Activated effector memory CD4-positive, alpha-beta T cell treated with Interleukin-2 at 50 U/mL for 16 hours (primary cell): Measurements from ENCODE around the gene LRRC2.
A peak's percentile ranks its signal among the peaks of the same experiment; 100 is the strongest.
"Not testable (repeated sequence)": the region's sequence is repeated elsewhere in the genome, so short reads cannot be mapped to it uniquely, and the experiment has no call there.

Experiments
- DNase-seq: peaks from one replicate; pipeline ENCODE4 v3.0.0-alpha.2; 2020

LRRC2 gene

GRCh38 chr3:46494491-46494890 lies 71.6 kb downstream of the LRRC2 start:
- DNase-seq = not testable (repeated sequence)

DNA sequence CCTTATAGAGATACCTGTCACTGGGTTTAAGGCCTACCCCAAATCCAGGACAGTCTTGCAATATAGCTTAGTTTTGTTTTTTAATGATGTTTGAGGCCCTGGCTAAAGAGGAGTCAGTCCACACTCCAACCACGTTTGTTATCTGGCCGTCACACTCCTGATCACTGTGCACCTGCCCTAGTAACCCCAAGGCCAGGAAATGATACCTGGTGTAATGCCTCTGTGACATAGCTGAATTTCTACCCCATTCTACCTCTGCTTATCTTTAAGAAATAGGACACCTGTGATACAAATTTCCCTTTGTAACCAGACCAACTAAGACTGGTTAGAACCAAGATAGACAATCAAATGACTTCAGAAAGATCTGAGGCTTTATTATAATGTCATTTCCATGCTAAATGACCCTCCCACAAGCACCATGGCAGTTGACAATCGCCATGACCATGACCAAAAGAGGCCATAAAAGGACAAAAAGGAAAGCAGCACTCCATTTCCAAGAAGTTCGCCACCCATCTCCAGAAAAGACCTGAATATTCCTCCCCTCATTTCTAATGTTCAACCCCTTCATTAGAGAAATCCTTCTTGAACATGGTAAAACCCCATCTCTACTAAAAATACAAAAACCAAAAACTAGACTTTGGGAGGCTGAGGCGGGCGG lies 73.1 kb downstream of the LRRC2 start:
- no peak for DNase-seq

GRCh38 chr3:46491089-46492070 lies 74.7 kb downstream of the LRRC2 start:
- DNase-seq = no peak

- no peak for DNase-seq
Measured at GRCh38 chr3:46490338-46491084, 75.6 kb downstream of the LRRC2 start.

DNA sequence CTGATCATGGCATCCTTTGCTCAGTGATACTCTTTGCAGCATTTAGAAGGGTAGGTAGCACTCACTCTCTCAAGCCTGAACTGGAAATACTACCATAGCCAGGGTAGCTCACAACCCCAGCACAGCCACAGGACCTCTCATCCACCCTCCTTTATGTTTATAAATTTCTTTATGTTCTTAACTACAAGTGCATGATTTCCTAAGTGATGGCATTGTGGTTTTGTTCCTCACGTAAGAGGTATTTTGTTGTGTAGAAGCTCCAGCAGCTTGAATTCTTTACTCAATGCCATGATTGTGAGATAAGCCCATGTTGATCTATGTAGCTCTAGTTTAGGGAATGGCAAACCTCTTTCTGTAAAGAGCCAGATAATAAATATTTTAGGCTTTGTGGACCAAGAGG lies 76.2 kb downstream of the LRRC2 start:
- DNase-seq = no peak

- DNase-seq = no peak
Measured at GRCh38 chr3:46489381-46489780, 76.7 kb downstream of the LRRC2 start.

DNA sequence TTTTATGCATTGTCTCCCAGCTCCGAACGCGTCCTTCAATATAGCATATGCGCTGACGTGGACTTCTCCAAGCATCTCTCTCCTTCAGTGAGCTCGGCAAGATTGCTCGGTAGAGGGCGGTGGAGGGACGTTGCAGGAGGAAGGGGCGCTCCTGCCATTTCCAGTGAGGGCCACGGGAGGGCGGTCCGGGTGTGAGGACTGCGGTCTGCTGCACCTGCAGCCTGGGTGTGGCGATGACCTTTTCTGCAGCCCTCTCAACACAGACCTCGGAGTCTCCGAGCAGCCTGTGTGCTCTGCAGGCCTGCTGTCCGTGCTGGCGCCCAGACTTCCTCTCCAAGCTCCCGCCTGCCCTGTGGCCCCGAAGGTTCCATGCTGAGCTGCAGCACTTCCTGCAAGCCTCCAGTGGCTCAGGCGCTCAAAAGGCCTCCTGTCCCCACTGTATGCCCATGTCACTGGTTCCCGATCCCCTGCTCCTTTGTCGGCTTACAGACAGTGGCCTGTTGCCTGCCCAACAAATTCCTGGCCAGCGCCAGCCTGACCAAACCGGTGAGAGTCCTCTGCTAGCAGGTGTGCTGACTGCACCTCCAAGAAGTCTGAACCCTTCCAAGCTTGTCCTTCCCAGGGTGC lies 77.3 kb downstream of the LRRC2 start:
- DNase-seq = peak; percentile 89

GRCh38 chr3:46485779-46486175 lies 80.3 kb downstream of the LRRC2 start:
- no peak for DNase-seq

DNA sequence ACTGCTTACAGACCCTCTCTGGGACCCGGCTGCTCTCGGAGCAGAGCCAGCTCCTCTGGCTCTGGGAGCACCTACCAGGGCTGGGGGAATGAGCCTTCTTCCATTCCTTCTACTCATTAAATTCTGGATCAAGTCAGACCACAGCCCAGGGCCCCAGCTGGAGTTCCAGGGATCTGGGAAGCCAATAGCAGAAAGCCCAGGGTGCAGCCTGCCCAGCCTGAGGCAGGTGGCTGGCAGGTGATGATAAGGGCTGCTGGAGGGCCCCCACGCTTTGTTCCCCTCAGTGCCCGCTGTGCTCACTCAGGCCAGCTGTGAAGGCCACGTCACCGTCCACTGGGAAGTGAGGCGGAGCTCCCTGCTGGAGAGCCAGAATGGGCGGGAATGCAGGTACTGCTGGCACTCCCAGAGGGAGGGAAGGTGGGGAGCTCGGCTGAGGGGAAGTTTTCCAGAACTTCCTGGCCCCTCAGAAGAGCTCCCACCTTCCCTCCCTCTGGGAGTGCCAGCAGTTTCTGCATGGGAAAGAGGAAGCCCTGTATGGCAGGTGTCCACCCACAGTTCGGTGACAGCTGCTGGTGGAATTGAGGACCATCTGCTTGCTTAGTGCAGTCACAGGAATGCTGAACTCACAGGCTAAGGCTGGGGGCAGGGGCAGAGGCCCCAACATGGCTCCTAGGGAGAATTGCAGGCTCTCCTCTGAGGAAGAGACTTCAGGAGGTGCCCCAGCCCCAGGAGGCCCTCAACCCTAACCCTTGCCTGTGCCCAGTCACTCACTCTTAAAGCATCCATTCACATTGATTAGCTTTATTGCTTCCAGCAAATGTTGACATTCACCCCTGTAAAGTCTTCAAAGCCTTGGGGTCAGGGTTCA lies 81.0 kb downstream of the LRRC2 start:
- DNase-seq = no peak

- no peak for DNase-seq
Measured at GRCh38 chr3:46484388-46484787, 81.7 kb downstream of the LRRC2 start.

- no peak for DNase-seq
Measured at GRCh38 chr3:46483825-46484224, 82.3 kb downstream of the LRRC2 start.

- DNase-seq = no peak
Measured at GRCh38 chr3:46482632-46483350, 83.3 kb downstream of the LRRC2 start.

DNA sequence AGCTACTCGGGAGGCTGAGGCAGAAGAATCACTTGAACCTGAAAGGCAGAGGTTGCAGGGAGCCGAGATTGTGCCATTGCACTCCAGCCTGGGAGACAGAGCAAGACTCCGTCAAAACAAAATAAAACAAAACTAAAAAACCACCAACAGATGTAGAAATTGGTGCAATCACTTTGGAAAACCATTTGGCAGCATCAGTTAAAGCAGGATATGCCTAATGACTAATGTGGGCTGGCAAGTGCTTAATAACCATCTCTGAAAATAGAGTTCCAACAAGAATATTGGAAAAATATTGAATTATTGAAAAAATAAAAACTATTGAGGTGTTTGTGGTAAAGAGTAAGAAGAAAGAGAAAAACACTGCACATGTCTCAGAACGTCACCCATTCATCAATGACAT lies 84.5 kb downstream of the LRRC2 start:
- DNase-seq = no peak

DNA sequence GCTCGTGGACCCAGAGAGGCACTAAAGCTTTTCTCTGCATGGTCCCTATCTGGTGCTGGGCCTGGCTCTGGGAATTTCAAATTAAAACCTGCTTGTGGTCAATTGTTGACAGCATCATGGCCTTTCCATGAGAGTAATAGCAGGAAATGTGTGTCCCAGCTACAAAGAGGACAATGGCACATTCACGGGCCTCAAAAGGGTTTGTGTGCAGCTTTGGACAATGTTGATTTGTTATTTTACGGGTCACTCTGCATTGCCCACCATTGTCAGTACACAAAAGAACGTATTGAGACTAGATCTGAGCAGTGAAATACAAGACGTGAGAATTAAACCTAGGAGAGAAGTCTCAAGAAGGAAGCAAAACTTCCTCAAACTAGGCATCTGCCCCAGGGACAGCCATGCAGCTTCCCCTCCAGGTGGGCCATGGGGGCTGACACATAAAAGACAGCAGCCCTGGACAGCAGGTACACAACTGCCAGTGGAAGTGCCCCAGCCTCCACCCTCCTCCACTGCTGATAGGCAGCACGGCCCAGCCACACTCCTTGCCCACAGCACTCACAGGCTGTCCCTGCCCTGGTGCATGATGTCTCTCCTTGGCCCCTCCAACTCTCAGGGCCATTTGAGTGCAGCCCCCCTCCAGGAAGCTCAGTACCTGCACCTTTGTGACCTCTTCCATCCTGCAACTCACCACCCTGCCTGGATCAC lies 85.5 kb downstream of the LRRC2 start:
- no peak for DNase-seq

- DNase-seq = no peak
Measured at GRCh38 chr3:46479696-46480095, 86.4 kb downstream of the LRRC2 start.

GRCh38 chr3:46479021-46479420 lies 87.1 kb downstream of the LRRC2 start:
- no peak for DNase-seq

DNA sequence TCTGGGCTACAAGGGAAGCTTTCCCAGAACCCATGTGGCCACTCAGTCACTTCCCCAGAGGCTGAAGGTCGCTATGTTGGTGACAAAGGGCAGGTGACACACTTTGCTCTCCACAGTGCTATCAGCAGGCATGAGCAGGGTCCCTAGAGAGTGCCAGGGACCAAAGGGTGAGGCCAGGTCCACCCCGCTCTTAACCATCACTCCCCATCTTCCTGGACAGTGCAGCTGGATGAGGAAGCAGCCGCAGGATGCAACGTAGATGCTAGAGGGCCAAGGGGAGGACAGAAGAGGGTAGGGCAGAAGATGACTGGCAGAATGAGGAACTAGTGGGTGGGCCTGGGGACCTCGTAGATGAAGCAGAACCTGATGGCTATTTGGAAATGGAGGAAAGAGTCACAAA lies 87.8 kb downstream of the LRRC2 start:
- DNase-seq = no peak

DNA sequence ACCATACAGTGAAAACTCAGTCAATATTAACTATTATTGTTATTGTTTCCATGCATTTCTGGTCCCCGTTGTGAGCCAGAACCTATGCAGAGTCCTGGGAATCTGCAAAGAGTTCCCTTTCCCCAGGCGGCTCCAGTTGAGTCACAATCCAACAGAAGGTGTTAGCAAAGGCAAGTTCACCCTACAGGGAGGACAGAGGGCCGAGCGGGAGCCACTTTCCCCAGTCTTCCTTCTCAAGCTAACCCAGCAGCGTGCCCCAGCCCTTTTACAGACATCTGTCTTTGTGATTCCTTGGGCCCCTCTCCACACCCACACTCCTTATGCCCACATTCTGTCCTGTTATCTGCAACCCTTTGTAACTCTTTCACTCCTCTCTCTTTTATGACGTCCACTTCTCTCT lies 88.3 kb downstream of the LRRC2 start:
- no peak for DNase-seq

DNA sequence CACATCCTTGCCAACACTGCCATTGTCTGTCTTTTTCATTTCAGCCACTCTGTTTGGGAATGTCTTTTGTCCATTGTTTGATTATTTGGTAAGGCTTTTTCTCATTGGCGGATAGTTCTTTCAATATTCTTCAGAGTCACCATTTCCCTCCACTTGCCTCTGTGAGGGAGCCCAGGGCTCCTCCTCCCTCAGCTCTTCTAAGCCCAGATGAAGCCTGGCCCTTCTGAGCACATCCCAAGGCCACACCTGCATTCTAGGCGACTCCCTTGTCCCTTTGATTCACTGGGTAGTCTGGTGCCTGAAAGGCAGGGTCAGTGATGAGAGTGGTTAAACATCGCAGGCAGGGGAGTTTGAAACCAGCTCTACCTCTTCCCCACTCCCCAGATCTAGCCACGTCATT lies 89.0 kb downstream of the LRRC2 start:
- no peak for DNase-seq

DNA sequence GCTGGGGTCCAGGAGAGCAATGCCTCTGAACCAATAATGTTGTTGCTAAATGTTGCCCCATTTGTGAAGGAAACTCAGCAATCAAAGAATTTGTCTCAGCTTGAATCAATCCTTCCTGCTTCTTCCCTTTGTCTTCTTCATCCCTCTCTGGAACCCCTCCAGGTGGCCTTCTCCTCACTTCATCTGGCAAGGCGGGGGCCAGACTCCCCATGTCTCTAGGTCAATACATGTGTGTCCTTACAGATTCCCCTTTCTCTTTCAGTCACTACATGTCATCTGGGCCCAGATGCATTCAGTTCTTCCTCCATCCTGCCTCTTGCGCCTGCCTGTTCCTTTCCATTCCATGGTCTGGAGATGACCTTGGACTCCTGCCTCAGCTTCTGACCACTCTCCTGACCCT lies 93.4 kb downstream of the LRRC2 start:
- DNase-seq = no peak
